Epithelial cell of esophagus (primary cell): ENCODE data around the gene ZSCAN4.

Source experiments
- DNase-seq: peaks from one replicate; pipeline ENCODE4 v3.0.0; 2010; ENCODE audit warnings: low read depth
- H3K4me3 ChIP-seq: 2 replicates; pipeline ENCODE4 v1.5.1; 2011; ENCODE audit warnings: mild to moderate bottlenecking, low read length, control low read depth
- CTCF ChIP-seq: IDR thresholded peaks from 2 replicates; pipeline ENCODE4 v1.5.1; 2011; ENCODE audit warnings: low read depth, mild to moderate bottlenecking, low read length, control low read depth, inconsistent platforms; ENCODE audit not compliant: insufficient read depth; ENCODE audit errors: missing control alignments

Gene ZSCAN4

GRCh38 chr19:57672466-57672865 lies 3.7 kb downstream of the ZSCAN4 start:
- no peak for TF ChIP-seq CTCF
- no peak for DNase-seq
- no peak overlapping the region for H3K4me3 ChIP-seq

DNA sequence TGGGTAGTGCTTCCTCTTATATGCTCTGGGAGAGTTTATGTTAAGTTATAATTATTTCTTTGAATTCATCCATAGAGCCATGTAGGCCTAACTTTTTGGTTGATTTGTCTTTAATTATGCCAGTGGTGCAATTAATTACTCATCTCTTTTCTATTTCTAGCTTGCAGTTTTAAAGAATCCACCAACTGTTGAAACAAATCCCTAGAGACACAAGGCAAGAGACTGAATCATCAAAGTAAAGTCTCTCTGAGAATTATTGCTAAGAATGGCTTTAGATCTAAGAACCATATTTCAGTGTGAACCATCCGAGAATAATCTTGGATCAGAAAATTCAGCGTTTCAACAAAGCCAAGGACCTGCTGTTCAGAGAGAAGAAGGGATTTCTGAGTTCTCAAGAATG lies 7.1 kb downstream of the ZSCAN4 start:
- DNase-seq = no peak
- no peak overlapping the region for H3K4me3 ChIP-seq
- TF ChIP-seq CTCF = no peak

GRCh38 chr19:57682226-57682766 lies 13.6 kb downstream of the ZSCAN4 start:
- no peak for DNase-seq
- H3K4me3 ChIP-seq = peak overlapping the region; percentile 99
- TF ChIP-seq CTCF = no peak

DNA sequence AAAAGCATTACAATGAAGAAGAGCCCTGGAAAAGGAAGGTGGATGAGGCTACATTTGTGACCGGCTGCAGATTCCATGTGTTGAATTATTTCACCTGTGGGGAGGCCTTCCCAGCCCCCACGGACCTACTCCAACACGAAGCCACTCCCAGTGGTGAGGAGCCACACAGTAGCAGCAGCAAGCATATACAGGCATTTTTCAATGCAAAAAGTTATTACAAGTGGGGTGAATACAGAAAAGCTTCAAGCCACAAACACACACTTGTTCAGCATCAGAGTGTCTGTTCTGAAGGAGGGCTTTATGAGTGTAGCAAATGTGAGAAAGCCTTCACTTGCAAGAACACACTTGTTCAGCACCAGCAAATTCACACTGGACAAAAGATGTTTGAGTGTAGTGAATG lies 18.0 kb downstream of the ZSCAN4 start:
- TF ChIP-seq CTCF = no peak
- H3K4me3 ChIP-seq = no peak overlapping the region
- DNase-seq = no peak

DNA sequence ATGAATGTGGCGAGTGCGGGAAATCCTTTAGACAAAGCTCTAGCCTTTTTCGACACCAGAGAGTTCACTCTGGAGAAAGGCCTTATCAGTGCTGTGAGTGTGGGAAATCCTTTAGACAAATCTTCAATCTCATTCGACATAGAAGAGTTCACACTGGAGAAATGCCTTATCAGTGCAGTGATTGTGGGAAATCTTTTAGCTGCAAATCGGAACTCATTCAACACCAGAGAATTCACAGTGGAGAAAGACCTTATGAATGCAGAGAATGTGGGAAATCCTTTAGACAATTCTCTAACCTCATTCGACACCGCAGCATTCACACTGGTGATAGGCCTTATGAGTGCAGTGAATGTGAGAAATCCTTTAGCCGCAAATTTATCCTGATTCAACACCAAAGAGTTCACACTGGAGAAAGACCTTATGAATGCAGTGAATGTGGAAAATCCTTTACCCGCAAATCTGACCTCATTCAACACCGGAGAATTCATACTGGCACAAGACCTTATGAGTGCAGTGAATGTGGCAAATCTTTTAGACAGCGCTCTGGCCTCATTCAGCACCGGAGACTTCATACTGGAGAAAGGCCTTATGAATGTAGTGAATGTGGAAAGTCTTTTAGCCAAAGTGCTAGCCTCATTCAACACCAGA lies 18.8 kb downstream of the ZSCAN4 start:
- TF ChIP-seq CTCF = no peak
- no peak for DNase-seq
- H3K4me3 ChIP-seq = no peak overlapping the region

DNA sequence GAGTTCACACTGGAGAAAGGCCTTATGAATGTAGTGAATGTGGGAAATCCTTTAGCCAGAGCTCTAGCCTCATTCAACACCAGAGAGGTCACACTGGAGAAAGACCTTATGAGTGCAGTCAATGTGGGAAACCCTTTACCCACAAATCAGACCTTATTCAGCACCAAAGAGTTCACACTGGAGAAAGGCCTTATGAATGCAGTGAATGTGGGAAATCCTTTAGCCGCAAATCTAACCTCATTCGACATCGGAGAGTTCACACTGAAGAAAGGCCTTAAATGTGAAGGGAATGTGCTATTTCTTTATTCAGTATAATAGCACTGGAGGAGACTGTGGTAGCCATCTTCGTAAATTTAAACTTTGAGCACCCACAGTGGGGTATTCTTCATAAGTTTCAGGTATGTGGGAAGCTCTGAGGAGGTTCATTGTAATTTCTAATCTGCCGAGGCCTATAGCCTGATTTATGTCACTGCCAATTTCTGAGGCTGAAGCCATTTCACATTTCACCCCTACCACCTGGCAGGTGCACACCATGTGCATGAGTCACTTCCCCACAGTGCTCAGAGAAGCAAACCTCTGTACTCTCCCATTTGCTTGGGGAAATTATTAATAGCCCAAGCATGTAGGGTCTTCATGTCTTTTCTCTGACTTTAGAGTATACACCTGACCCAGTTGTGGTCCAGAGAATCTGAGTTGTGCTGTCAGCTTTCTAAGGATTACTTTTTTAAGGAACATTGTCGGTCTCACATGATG lies 19.5 kb downstream of the ZSCAN4 start:
- no peak for TF ChIP-seq CTCF
- H3K4me3 ChIP-seq = no peak overlapping the region
- no peak for DNase-seq
